CD4-positive, alpha-beta T cell treated with Interleukin-6 at 100 ng/mL for 8 hours (primary cell): ENCODE results near the gene CENPP.

Experiments
- DNase-seq: peaks from one replicate; pipeline ENCODE4 v3.0.0-alpha.2; 2020; ENCODE audit warnings: mixed read lengths, low spot score

Gene CENPP

DNA sequence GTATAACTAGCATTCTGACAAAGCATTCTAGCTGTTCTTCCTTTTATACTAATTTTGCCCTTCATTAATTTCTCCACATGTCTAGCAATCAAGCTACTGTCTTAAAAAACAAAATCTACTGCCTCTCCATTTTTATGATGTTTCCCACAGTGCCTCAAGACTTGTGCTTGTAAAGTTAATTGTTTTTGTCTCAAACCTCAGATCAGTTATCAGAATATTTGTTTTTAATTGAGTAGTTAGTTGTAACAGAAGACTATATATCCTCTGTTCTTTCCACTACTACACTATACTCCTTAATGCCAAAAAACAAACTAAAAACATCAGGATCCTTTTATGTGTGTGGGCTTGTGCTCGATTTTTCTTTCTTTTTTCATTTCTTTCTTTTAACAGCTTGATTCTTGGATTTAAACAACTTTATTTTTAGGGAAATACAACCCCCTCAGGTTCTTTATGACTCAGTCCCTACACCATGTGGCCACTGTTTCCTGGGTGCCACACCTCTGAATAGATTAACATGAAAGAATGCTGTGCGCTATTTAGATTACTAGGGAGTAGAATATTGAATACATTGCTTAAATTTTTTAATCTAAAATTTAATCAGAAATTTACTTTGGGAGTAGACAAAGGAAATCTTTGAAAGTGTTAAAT is 155.4 kb downstream of the CENPP start:
- DNase-seq, result no peak

DNA sequence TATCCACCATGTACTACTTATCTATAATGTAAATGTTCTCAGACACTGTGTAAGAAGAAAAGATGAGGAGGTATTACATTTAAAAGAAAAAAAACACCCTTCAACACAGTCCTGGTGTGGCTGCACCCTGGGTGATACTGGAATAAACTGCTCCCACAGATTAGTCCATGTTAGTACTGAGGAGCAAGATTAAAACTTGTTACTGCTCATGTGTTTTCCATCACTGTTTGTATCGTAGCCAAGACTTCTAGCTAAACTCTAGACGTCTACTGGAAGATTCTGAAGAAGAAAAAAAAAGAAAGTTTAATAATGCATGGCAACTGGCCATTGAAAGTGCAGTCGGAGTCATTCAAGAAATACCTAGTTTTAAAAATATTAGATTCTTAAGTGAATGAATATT is 156.6 kb downstream of the CENPP start, which contains the start of gene ASPN:
TSS of gene ASPN (minus strand) at position 178 of the 400 bp plus-strand sequence.
- no peak for DNase-seq

DNA sequence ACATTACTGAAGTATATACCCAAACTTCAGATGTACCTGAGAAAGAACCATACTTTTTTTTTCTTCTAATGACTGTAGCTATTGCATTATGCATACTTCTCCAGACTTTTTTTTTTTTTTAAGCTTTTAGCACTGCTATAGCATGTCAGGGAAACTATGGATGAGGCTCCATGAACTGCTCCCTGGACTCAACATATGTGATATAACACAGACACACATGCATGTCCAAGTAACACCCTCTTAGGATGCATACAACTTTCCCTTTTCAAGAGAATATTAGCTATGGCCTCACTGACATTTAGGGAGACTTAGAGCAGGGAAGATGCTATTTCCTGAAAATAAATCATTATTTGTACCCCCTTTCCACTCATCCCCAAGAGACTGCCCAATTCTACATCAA is 157.1 kb downstream of the CENPP start:
- no peak for DNase-seq

DNA sequence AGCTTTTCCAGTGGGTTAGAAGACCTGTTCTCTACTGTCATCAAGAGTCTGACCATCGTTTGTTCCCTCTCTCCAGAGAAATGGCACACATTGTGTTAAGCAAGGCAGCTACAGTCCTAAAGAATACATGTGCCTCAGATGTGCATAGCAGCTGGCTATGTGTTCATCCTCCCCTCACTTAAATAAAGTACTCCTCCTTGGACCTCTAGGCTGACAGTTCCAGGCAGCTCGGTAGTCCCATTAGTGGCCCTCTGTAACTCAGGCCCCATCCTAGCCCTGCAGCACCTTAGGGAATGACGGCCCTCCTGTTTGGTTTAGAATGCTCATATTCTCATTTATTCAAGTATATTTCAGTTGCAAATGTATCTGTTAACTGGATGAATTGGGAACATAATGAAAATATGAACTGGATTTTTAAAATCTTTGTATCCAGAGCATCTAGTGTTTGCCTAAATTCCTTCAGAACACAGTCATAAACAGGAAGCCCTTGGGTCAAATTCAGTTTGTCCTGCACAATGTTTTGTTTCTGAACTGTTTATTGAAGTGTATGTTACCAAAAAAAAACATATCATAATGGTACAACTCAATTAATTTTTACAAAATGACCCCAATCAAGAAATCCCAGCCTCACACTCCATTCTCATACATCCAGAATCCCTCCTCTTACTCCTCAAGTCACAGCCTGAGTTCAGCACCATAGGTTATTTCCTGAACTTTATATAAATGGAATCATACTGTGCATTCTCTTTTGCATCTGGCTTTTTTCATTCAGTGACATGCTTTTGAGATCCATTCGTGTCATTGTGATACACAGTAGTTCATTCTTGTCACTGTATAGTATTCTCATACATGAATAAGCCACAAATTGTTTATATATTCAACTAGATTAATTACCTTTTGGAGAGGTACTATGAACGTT is 158.1 kb downstream of the CENPP start:
- no peak for DNase-seq

DNA sequence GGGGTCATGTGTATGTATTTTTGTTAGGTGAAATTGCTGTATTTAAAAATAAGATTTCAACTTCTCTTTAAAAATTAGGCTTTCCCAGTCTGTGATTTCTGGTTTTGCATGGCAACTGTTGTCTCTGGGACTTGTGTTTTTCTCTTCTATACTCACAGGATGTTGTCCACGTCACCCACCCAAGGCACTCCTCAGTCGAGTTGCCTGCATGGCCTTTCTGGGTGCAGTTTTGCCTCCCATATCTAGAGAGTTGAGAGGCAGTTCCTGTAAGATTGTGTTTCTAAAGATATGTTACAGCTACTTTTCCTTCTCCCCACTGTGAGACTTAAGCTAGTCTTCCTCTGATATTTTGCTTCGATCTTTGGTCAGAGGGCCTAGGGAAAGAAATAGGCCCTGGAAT is 158.8 kb downstream of the CENPP start:
- DNase-seq, result no peak

DNA sequence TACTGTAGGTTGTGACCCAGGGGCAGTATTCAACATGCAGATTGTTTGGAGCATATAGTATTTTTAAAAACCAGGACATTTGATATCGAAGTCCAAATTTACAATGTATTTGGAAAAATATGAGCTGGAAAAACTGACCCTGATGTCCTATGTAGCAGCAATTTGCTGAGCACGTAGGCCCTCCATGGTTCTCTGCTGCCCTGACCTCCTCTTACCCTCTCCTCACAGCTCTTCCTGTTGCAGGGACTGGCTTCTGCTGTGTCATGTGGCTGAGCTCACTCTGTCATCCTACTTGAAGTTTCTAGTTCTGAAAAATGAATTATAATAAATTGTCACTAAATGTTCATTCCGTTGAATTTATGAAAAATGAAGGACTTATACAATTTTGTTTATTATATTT is 160.6 kb downstream of the CENPP start:
- DNase-seq, result no peak

DNA sequence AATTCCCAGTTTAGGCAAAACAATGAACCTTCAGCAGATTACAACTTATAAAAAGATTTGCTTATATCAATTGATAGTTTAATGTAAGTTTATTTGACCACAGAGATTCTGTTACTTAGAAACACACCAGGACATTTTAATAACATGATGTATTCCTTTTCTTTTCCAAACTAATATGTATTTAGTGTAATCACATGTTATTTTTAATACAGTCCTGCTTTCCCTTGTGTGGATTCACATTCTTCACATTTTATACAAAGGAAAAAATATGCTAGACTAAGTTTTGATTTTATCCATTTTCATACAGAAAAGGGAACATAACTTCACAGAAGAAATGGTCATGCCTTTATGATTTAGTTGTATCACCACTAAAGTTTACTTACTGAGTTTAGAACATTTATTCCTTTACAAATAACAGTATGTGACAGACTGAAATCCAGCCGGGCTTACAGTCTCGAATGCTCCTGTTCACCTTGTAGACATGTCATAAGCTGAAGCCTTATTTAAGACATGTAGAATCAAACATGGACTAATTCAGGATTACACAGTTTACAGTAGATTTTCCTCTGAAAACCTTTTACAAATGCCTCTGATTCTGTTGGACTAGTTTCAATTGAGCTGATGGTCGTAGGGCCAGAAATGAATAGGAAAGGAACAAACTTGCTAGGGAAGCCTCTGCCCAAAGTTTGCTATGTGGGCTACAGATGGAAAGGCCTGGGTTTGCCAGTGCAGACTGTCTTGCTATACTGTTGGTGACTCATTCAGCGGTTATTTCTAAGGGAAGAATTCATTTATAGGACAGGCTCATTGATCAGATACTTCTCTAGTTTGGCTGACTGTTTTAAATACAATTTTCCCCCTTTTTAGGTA is 163.2 kb downstream of the CENPP start:
- DNase-seq, result no peak

DNA sequence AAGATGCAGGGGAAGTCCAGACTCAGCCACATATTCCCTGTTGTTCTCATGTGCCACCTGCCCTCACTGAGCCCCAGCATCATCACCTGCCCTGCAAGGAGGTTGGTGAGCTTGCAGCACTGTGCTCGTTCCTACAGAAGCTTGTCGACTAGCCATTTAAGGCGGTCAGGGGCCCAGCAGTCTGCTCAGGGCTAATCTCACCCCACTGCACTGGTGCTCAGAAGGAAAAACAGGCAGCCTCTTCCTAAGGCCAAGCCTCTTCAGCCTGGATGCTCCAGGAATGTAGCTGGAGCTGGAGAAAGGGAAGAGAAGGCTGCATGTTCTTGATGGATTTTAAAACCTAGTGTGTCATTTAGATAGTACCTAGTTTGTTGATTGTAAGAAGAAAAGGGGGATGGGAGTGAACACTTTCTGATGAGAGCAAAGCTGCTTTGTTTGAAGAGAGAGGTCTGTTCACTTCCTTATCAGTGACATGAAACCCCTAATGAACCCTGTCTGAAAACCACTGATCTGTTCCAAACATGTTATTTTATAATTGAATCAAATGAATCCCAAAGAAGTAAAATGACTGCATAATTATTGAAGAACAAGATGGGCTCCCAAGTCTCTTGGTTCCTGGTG is 167.1 kb downstream of the CENPP start:
- DNase-seq, result no peak

DNA sequence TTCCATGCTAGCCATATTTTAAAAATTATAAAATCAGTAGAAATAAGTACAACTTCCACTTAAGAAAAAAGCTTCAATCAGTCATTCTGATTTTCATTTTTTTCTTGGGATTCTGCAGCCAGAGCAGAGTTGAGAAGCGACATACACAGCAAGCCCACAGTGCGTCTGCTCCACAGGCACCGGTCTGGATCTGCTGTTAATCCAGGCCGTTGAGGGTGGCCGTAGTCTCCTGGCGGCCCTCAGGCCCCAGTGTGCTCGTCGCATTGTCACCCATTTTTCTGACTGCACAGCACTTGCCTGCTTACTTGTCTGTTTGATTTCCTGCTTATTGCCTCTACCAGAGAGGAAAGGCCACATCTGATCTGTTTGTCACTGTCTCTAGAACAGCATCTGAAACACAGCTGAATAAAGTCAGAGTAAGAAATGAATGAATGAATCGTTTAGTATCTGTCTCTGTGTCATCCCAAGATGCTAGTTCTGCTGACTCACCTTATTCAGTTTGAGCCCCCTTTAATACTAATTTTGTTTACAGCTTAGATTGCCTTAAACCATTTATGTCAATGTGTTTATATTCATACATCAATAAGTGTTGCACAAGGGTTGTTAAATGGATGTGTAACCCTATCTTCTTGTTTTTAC is 168.1 kb downstream of the CENPP start:
- no peak for DNase-seq

DNA sequence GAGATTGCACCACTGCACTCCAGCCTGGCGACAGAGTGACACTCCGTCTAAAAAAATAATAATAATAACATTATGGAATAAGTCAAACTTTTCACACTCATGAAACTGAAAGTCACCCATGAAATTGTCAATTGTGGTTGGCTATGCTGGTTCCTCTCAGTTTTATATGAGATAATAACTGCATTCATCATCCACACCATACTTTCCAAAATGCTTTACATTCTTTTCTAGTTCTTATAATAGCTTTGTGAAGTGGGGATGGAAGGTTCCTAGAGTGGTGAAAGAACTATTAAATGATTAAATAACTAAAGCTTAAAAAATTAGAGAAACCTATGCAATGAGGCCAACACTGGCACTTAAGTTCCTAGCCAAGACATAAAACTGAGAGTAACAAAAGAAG is 169.1 kb downstream of the CENPP start:
- DNase-seq, result no peak

DNA sequence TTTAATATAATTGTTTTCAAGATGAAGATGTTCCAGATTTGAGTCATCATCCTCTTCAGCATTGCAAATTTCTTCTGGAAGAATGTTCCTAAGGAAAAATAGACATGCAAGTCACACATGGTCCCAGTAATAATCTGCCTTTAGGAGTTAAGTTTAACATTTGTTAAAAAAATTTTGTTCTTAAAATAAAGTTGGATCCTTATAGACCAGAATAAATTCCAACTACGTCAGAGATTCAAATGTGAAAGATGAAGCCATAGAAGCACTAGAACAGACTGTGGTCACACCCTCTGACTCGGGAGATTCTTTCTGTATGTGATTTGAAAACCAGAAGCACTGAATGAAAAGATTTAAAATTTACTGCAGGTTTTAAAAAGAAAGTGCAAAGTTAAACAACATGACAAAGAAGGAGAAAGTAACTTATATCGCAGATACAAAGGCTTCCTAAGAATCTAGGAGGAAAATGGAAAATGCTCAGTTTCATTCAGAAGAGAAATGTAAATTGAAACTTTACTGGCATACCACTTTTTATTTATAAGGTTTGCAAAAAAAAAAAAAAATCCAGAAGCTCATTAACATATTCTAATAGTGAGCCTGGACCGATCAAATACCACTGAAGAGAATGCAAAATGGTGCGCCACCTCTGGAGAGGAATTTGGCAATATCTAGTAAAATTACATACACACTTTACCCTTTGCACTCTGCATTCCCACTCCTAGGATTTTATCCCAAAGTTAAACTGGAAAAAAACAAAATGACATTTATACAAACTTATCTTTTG is 170.8 kb downstream of the CENPP start:
- DNase-seq, result no peak

DNA sequence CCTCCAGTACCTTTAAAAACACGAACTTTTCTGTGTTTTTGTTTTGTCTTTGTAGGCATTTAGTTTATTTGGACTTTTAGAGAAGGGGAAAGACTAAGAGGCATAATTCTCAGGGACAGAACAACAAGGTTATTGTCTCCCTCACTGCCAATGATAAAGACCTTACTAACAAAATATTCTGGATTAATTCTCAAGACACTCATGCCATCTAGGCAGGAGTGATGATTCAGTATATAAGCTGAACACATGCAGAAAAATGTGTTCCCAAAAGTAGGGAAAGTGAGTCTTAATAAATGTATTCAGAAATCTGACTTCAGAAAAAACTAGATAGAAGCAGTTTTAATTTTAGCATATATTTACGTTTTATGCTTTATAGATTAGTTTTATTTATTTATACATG is 173.9 kb downstream of the CENPP start:
- no peak for DNase-seq

DNA sequence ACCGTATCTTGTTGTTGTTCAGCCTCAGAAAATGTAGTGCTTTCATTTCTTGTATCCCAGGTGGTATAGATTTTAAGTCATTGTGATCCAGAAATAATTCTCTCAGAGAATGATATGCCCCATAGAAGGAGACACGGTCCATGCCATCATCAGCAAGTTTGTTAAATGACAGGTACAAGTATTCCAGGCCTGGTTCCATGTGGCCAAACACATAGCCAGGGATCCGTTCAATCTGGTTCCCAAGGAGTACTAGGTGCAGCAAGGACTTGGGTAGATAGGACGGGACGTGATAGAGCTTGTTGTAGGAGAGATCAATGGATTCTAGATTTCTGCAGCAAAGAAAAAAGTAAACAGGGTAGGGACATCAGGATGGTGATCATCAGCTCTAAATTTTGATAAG is 175.0 kb downstream of the CENPP start:
- DNase-seq, result no peak

DNA sequence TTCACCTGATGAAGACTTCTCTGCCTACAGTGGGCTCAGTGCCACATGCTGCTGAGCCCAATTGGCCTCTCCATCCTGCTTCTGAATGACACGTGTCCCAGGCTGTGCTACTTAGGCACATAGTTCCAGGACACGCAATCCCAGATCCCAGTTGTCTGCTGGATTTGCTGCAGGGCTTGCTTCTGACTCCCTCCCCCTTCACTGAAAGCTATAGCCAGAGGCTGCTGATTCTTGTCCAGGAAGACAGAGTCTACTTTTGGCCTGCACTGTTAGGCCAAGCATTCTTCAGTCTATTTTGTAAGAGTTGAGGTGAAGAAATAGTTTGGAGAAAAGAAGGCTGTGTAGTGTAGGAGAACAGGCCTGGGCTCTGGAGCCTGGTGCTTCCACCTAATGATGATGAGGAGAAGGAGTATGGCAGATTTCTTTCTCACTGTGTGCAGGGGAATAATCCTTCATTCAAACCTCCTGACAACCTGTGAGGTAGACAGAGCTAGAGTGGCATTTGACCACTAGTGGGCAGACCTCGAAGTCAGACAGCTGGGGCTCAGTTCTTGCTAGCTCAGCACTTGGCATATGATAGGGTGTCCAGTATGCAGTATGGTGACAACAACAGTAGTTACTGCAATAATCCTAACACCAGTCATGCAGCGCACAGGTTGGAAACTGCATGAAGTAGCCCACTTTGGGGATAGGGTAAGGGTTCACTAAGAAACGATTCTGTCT is 176.1 kb downstream of the CENPP start:
- no peak for DNase-seq

DNA sequence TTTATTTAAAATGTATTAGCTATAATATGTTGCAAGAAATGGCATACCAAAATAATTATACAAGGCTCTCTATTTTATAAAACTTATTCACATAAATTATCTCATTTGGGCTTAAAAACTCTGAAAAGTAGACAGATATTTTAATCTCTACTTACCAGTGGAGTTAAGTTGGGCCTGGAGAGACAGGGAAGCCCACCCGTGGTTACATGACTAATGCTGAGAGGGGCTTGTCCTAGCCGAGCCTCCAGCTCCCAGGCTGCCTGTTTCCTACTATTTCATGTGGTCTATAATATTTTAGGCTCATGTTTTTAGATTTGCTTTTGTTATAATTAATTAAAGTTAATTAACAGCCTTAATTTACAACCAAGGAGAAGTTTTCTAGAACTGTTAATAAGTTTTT is 177.4 kb downstream of the CENPP start:
- no peak for DNase-seq

DNA sequence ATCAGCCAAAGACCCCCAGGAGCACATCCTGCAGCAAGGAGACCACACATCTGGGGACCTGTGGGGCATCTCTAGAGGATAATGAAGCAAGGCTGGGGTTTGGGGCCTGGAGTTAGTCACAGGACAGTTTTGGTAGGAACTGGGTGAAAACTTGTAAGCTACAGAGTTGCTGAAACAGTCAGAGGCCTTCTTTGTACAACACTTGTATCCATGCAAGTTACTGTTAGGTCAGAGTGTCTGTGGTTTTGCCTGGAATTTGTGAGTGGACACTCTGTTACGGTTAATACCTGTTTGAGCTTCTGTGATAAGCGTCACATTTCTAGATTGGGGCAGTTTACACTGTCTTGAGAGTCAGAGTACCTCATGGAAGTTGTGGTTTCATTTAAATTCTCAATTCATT is 179.1 kb downstream of the CENPP start:
- DNase-seq, result no peak

DNA sequence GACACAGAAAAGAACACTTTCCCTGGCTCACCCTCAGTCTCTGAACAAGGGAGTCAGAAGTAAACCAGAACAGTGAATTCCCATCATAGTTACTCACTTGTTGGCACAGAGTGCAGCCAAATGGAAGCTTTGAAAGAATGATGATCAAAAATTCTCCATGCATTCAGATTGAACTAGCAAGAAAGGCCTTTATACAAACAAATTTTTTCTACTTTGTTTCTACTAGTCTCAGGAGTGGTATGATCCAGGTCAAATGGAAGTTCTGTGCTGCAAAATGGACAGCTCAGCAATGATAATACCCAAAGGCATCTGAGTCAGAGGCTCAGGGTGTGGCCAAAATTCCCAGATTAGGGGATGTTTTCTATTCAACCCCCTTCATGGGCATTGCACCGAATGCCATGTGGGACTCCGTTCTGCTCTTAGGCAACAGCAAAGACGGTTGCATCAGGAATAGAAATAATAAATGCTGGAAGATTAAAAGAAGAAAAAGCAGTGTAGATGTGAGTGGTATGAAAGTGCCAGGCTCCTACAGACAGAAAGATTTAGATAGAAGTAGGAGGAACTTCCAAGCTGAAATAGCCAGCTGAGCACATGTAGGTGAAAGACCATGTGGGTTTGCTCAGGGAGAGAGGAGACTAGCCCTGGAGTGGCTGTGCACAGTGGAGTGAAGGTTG is 180.6 kb downstream of the CENPP start:
- no peak for DNase-seq

DNA sequence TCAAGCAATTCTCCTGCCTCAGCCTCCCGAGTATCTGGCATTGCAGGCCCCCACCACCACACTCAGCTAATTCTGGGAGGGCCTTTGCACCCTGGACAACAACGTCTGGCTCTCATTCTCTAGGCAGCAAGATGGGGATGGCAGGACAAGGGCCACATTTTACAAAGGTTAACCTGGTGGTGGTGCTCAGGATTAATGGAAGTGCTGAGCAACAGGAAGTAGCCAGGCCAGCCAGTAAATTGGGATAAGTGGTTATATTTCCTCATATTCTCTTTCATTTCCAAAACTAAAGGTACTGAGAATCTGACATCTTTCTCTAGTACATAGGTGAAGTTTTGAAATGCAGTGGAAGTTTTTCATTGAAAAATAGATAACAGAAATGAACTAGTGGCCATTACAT is 181.3 kb downstream of the CENPP start:
- no peak for DNase-seq

DNA sequence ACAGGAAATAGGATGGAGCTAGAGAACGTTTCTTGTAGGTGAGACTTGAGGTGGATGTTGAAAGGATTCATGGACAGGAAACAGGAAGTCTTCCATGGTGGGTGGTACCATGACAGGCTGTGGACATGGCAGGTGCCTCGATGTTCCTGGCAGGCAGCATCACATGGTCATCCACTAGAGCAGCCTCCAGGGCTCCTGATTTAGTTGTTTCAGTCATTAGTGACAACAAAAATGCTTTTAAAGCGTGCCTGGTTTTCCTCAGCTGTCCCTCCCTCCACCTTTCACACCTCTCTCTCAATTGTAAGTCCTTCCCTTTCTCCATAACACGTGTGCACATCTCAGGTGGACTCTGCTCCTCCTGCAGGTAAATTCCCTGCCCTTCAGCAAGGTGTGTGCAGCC is 181.7 kb downstream of the CENPP start:
- no peak for DNase-seq
